ENCODE measurements around the gene ZNF575. TPM values are rescaled to one million over a fixed set of nuclear protein-coding genes. Genes with fewer than 3 reads are reported as not detected.
"Not testable (repeated sequence)": the region's sequence is repeated elsewhere in the genome, so short reads cannot be mapped to it uniquely, and the experiment has no call there.

The ZNF575 gene
- total RNA-seq, 5 donors from 2014 or later (not counting 1 experiment from before 2014, with no cell fraction given) = 3.4 to 12.7 (median 6.2) TPM

DNA sequence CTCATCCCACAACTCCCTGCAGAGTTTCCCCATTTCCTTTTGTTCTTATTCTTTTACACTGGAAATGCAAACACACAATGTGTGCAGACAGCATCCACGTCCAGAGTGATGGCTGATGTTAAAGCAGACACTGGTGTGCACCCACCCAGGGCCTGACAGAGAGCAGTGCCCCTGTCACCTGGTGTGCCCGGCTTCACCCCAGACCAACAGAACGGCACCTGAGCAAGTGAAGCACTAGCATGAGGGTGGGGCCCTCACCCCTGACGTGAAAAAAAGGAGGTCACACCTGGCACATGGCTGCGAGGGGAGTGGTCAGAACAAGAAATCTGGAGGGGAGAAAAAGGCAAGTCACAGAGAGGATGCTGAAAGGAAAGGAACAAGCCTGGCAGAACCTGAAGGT lies 12.3 kb downstream of the ZNF575 start:
- H3K4me3 Mint-ChIP-seq = no peak overlapping the region
- whole genome bisulfite sequencing (ENCODE audit: insufficient coverage) = 89% methylated on average over 5 of the region's 5 CpGs
- no peaks in the 10 kb centered on the region for H3K27me3 Mint-ChIP-seq
- Histone ChIP-seq H3K27me3 (replicated peaks in 1 of 2; ENCODE audit: control insufficient read depth in 2 of 2, extremely low read depth in 1 of 2, insufficient read depth in 2 of 2, low read length in 1 of 2) (no peaks in the 10 kb centered on the region), H3K9me3 (no peaks in the 10 kb centered on the region), H3K27ac (ENCODE audit: low read length) (no peak overlapping the region), H3K4me3 (ENCODE audit: control insufficient read depth in 1 of 2, extremely low read depth in 1 of 2, low read length in 1 of 2) (no peak overlapping the region), H3K4me1 (ENCODE audit: control insufficient read depth in 1 of 2, extremely low read depth in 1 of 2, insufficient read depth in 2 of 2, low read length in 2 of 2) (no peaks in the 10 kb centered on the region), H3K36me3 (ENCODE audit: control insufficient read depth in 2 of 2, extremely low read depth in 1 of 2, insufficient read depth in 1 of 2, low read length in 1 of 2) (peaks cover 25 to 55% of the 10 kb centered on the region in 2 donors)
- CTCF ChIA-PET = no interaction called here
- peak overlapping the region in 1 of 2 donors; percentile 31 for H3K27ac Mint-ChIP-seq
- peaks cover 44% of the 10 kb centered on the region for H3K36me3 Mint-ChIP-seq
- no peaks in the 10 kb centered on the region for H3K4me1 Mint-ChIP-seq
- DNase-seq (no peak), ATAC-seq (replicated peaks in 1 of 4) (no peak)
- POLR2A ChIA-PET = no interaction called here
- H3K9me3 Mint-ChIP-seq = no peaks in the 10 kb centered on the region

DNA sequence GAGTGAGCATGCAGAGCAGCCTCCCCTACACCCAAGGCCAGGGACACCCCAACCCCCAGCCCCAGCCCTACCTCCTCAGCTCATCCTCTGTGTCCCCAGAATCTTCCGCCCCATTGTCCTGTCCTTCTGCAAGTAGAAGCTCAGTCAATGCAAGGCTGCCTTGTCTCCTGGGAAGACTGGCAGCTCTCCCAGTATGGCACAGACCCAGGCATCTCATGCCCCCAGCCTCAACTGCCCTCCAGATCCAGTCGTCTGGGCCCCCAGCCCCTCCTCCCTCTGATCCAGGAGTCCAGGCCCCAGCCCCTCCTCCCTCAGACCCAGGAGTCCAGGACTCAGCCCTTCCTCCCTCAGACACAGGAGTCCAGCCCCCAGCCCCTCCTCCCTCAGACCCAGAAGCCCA lies 13.0 kb downstream of the ZNF575 start:
- Mint-ChIP-seq H3K4me3 (no peak overlapping the region), H3K27ac (peak overlapping the region in 1 of 2 donors; percentile 22), H3K9me3 (no peaks in the 10 kb centered on the region), H3K27me3 (no peaks in the 10 kb centered on the region), H3K36me3 (peaks cover 44% of the 10 kb centered on the region), H3K4me1 (no peaks in the 10 kb centered on the region)
- Histone ChIP-seq H3K36me3 (ENCODE audit: control insufficient read depth in 2 of 2, extremely low read depth in 1 of 2, insufficient read depth in 1 of 2, low read length in 1 of 2) (peaks cover 29 to 62% of the 10 kb centered on the region in 2 donors), H3K4me3 (ENCODE audit: control insufficient read depth in 1 of 2, extremely low read depth in 1 of 2, low read length in 1 of 2) (no peak overlapping the region), H3K4me1 (ENCODE audit: control insufficient read depth in 1 of 2, extremely low read depth in 1 of 2, insufficient read depth in 2 of 2, low read length in 2 of 2) (no peaks in the 10 kb centered on the region), H3K27ac (ENCODE audit: low read length) (no peak overlapping the region), H3K9me3 (no peaks in the 10 kb centered on the region), H3K27me3 (replicated peaks in 1 of 2; ENCODE audit: control insufficient read depth in 2 of 2, extremely low read depth in 1 of 2, insufficient read depth in 2 of 2, low read length in 1 of 2) (no peaks in the 10 kb centered on the region)
- ChIA-PET CTCF (interaction anchor here in 1 of 2 donors (0.5 kb wide), 1 partner anchor 11 kb away, joined by 3 read pairs; no protein-coding TSS in a partner anchor), POLR2A (no interaction called here)
- DNase-seq (no peak), ATAC-seq (replicated peaks in 1 of 4) (no peak)
- WGBS (ENCODE audit: insufficient coverage) = 97% methylated on average over 2 of the region's 2 CpGs

DNA sequence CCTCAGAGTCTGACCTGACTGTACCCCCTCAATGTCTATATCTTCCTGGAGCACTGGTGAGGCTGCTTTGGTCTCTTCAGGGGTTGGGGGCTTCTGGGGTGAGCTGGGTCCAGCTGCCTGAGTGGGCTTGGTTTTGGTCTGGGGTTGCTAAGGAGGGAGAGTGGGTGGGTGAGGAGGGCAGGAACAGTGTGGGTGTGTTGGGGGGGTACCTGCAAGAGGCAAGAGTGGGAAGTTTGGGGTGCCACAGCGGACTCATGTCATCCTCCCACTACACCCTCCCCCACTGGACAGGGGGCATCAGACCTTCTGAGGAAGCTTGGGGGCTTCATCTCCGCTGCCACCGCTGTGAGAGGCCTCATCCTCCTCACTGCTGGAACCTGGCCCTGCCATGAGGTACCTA lies 13.6 kb downstream of the ZNF575 start:
- H3K36me3 ChIP-seq (ENCODE audit: control insufficient read depth in 2 of 2, extremely low read depth in 1 of 2, insufficient read depth in 1 of 2, low read length in 1 of 2) = peaks cover 29 to 66% of the 10 kb centered on the region in 2 donors
- WGBS (ENCODE audit: insufficient coverage) = 100% methylated on average over 2 of the region's 3 CpGs
- H3K27me3 ChIP-seq (replicated peaks in 1 of 2; ENCODE audit: control insufficient read depth in 2 of 2, extremely low read depth in 1 of 2, insufficient read depth in 2 of 2, low read length in 1 of 2) = no peaks in the 10 kb centered on the region
- Mint-ChIP-seq H3K27ac (no peak overlapping the region), H3K4me1 (no peaks in the 10 kb centered on the region), H3K4me3 (no peak overlapping the region), H3K9me3 (no peaks in the 10 kb centered on the region), H3K27me3 (no peaks in the 10 kb centered on the region), H3K36me3 (peaks cover 47% of the 10 kb centered on the region)
- ATAC-seq (replicated peaks in 1 of 4) (no peak), DNase-seq (no peak)
- ChIA-PET CTCF (interaction anchor here in 1 of 2 donors (0.5 kb wide), 1 partner anchor 11 kb away, joined by 3 read pairs; no protein-coding TSS in a partner anchor), POLR2A (no interaction called here)
- no peak overlapping the region for H3K27ac ChIP-seq (ENCODE audit: low read length)
- no peak overlapping the region for H3K4me3 ChIP-seq (ENCODE audit: control insufficient read depth in 1 of 2, extremely low read depth in 1 of 2, low read length in 1 of 2)
- no peaks in the 10 kb centered on the region for H3K4me1 ChIP-seq (ENCODE audit: control insufficient read depth in 1 of 2, extremely low read depth in 1 of 2, insufficient read depth in 2 of 2, low read length in 2 of 2)
- no peaks in the 10 kb centered on the region for H3K9me3 ChIP-seq

DNA sequence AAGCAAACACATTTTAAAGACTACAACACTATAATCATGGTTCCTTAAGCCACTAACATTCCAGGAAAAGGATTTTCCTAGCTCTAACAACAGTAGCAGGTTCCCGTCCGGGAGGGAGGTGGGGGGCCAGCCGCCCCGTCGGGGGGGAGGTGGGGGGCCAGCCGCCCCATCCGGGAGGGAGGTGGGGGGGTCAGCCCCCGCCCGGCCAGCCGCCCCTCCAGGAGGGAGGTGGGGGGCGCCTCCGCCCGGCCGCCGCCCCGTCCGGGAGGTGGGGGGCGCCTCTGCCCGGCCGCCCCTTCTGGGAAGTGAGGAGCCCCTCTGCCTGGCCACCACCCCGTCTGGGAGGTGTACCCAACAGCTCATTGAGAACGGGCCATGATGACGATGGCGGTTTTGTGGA lies 14.9 kb downstream of the ZNF575 start:
- H3K27me3 Mint-ChIP-seq; H3K4me3 ChIP-seq (ENCODE audit: control insufficient read depth in 1 of 2, extremely low read depth in 1 of 2, low read length in 1 of 2); H3K4me3 Mint-ChIP-seq; ATAC-seq (replicated peaks in 1 of 4); H3K9me3 ChIP-seq; DNase-seq; H3K9me3 Mint-ChIP-seq; POLR2A ChIA-PET; H3K4me1 Mint-ChIP-seq; H3K27ac Mint-ChIP-seq; H3K27me3 ChIP-seq (replicated peaks in 1 of 2; ENCODE audit: control insufficient read depth in 2 of 2, extremely low read depth in 1 of 2, insufficient read depth in 2 of 2, low read length in 1 of 2); CTCF ChIA-PET; H3K4me1 ChIP-seq (ENCODE audit: control insufficient read depth in 1 of 2, extremely low read depth in 1 of 2, insufficient read depth in 2 of 2, low read length in 2 of 2); H3K27ac ChIP-seq (ENCODE audit: low read length): not testable (repeated sequence)
- WGBS (ENCODE audit: insufficient coverage) = no CpG with 5 or more reads among the region's 24 CpGs
- H3K36me3 Mint-ChIP-seq = peaks cover 45% of the 10 kb centered on the region
- H3K36me3 ChIP-seq (ENCODE audit: control insufficient read depth in 2 of 2, extremely low read depth in 1 of 2, insufficient read depth in 1 of 2, low read length in 1 of 2) = peaks cover 27 to 66% of the 10 kb centered on the region in 2 donors

DNA sequence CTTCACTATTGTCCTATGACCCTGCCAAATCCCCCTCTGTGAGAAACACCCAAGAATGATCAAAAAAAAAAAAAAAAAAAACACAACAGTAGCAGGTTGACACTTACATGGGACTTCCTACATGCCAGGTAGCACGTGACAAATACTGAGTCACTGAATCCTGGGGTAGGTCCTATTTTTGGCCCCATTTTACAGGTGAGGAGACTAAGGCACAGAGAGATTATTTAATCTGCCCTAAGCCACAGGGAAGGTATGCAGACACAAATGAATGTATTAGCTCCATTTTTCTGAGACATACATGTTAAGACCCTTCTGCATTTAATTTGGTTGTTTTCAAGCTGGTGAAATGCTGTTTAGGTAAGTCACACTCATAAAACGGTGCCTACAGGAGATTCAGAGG lies 15.7 kb downstream of the ZNF575 start:
- H3K9me3 ChIP-seq = no peaks in the 10 kb centered on the region
- ATAC-seq (replicated peaks in 1 of 4) = no peak
- DNase-seq = no peak
- Mint-ChIP-seq H3K36me3 (peaks cover 43% of the 10 kb centered on the region), H3K27me3 (no peaks in the 10 kb centered on the region), H3K4me3 (no peak overlapping the region), H3K9me3 (no peaks in the 10 kb centered on the region), H3K4me1 (no peaks in the 10 kb centered on the region), H3K27ac (no peak overlapping the region)
- H3K4me3 ChIP-seq (ENCODE audit: control insufficient read depth in 1 of 2, extremely low read depth in 1 of 2, low read length in 1 of 2) = no peak overlapping the region
- no peaks in the 10 kb centered on the region for H3K27me3 ChIP-seq (replicated peaks in 1 of 2; ENCODE audit: control insufficient read depth in 2 of 2, extremely low read depth in 1 of 2, insufficient read depth in 2 of 2, low read length in 1 of 2)
- no peak overlapping the region for H3K27ac ChIP-seq (ENCODE audit: low read length)
- ChIA-PET CTCF (no interaction called here), POLR2A (no interaction called here)
- 80% methylated on average over 1 of the region's 2 CpGs for WGBS (ENCODE audit: insufficient coverage)
- H3K36me3 ChIP-seq (ENCODE audit: control insufficient read depth in 2 of 2, extremely low read depth in 1 of 2, insufficient read depth in 1 of 2, low read length in 1 of 2) = peaks cover 26 to 66% of the 10 kb centered on the region in 2 donors
- H3K4me1 ChIP-seq (ENCODE audit: control insufficient read depth in 1 of 2, extremely low read depth in 1 of 2, insufficient read depth in 2 of 2, low read length in 2 of 2) = no peaks in the 10 kb centered on the region

DNA sequence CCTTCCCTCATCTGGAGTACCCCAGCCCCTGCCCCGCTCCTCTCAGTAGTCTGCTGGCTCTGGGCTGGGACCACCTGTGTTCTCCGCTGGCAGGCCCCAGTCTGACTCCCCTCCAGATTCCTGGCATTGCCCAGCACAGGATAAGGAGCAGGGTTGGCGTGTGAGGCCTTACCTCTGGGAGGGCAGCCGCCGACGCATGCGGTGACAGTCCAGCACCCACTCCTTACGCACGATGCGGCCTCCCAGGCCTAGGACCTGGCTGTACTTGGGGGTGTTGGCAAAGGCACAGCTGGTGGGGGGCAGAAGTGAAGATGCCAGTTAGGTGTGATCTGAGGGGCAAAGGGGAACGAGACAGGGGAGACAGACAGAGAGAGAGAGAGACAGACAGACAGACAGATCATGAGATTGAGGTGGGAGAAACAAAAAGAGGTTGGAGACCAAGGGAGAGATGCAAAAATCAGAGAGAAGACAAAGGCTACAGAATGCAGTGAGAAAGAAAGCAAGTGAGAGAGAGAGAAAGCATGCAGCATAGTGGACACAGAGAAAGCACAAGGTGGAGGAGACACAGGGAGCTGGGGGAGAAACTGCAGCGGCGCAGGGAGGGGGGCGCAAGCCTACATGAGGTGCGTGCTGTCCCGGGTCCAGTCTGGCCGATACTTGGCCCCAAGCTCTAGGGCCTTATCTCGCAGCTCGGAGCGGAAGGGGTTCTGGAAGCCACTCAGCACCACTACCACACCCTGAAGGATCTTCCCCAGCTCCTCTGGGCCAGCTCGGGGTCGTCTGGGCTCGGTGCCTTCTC lies 18.6 kb downstream of the ZNF575 start:
- ATAC-seq (replicated peaks in 1 of 4) (no peak), DNase-seq (no peak)
- no peaks in the 10 kb centered on the region for H3K9me3 Mint-ChIP-seq
- H3K27ac Mint-ChIP-seq = peak overlapping the region; percentile 22 to 70
- peaks cover 20 to 69% of the 10 kb centered on the region in 2 donors for H3K36me3 ChIP-seq (ENCODE audit: control insufficient read depth in 2 of 2, extremely low read depth in 1 of 2, insufficient read depth in 1 of 2, low read length in 1 of 2)
- H3K4me3 ChIP-seq (ENCODE audit: control insufficient read depth in 1 of 2, extremely low read depth in 1 of 2, low read length in 1 of 2) = no peak overlapping the region
- POLR2A ChIA-PET = interaction anchor here in 1 of 2 donors (0.6 kb wide), 1 partner anchor 34 kb away, joined by 3 read pairs; no protein-coding TSS in a partner anchor
- peaks cover 47% of the 10 kb centered on the region for H3K36me3 Mint-ChIP-seq
- H3K27me3 ChIP-seq (replicated peaks in 1 of 2; ENCODE audit: control insufficient read depth in 2 of 2, extremely low read depth in 1 of 2, insufficient read depth in 2 of 2, low read length in 1 of 2) = no peaks in the 10 kb centered on the region
- H3K4me3 Mint-ChIP-seq = no peak overlapping the region
- peaks cover 0 to 10% of the 10 kb centered on the region in 2 experiments for H3K4me1 ChIP-seq (ENCODE audit: control insufficient read depth in 1 of 2, extremely low read depth in 1 of 2, insufficient read depth in 2 of 2, low read length in 2 of 2)
- WGBS (ENCODE audit: insufficient coverage) = 93% methylated on average over 15 of the region's 23 CpGs
- H3K9me3 ChIP-seq = no peaks in the 10 kb centered on the region
- no peaks in the 10 kb centered on the region for H3K27me3 Mint-ChIP-seq
- peaks cover 11 to 17% (median 12%) of the 10 kb centered on the region in 3 donors for H3K4me1 Mint-ChIP-seq
- no peak overlapping the region for H3K27ac ChIP-seq (ENCODE audit: low read length)
- CTCF ChIA-PET = interaction anchor here in 1 of 2 donors (0.6 kb wide), 1 partner anchor 14 kb away, joined by 3 read pairs; no protein-coding TSS in a partner anchor
